HG03045 (cell line): Measurements from ENCODE around the gene BGN.

ENCODE experiments used
- ATAC-seq: cut with Tn5 transposase; IDR thresholded peaks from one replicate; pipeline ENCODE4 v1.9.1; 2021; ENCODE audit warnings: mild to moderate bottlenecking, moderate library complexity; ENCODE audit not compliant: unreplicated experiment

The BGN gene

GRCh38 chrX:153494541-153495361 lies at the start of gene BGN:
Gene BGN (plus strand): TSS chrX:153494980. CDS start chrX:153504632, 9,652 bp downstream.
- no peak for ATAC-seq

DNA sequence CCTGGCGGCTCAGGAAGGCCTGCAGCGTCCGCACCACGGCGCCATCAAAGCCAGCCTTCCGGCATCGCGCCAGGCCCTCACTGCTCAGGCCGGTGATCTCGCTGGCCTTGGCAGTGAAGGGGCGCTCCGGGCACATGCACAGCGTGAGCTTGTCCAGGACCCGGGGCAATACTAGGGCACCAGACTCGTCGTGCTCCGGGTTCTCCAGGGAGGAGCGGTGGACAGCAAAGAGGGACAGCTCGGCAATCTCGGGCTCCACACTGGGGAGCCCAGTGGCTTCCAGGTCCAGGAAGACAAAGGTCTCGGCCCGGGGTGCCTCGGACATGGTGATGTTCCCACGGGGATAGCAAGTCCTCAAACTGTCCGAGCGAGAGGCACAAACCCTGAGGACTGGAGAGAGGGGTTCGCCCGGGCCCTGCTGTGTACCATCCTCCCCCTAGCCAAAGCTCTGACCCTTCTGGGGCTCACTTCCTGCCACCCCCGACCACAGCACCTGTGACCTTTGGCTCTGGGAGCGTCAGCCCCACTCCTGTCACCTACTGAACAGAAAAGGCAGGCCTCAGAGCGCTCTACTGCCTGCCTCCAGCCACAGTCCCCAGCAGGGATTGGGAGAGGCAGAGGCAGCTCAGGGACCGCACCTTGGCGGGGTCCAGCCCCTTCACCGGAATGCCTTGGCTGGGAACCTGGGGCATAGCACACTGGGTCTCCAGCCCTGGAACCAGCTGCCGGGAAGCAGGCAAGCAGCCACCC lies 49.5 kb upstream of the BGN start:
- no peak for ATAC-seq

- ATAC-seq: no peak
Observed at GRCh38 chrX:153445856-153446635, 48.7 kb upstream of the BGN start, which contains the start of gene TREX2. Gene TREX2 (minus strand): TSS chrX:153446056. CDS start chrX:153445430, 626 bp downstream.

GRCh38 chrX:153446636-153446936 lies 48.2 kb upstream of the BGN start:
- no peak for ATAC-seq

DNA sequence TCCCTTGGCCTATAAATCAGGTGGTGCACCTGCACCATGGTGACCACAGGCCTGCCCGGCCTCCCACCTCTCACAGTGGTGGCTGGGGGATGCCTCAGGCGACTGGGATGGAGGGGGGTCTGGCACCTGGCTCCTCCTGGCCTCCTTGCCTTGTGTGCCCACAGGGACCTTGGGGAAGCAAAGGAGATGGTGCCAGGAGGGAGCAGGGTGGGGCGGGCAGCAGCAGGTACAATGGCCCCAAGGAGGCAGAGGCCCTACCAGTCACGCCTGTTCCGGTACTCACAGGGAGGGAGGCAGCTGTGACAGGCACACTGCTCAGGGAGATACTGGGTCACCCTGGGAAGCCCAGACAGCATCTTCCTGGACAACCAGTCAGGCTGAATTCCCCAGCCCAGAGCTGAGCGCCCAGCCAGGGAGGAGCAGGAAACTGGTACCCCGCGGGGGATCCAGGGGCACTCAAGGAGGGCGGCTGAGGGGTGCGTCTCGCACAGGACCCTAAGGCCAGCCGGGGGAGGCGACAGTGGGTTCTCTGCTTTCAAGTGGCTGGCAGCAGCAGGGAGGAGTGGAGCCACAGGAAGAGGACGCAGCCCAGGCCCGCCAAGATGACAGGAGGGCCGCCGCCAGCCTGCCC lies 47.7 kb upstream of the BGN start:
- no peak for ATAC-seq

- ATAC-seq: no peak
Observed at GRCh38 chrX:153447581-153447960, 47.2 kb upstream of the BGN start.

GRCh38 chrX:153448556-153449367 lies 46.0 kb upstream of the BGN start:
- ATAC-seq: no peak

- ATAC-seq: no peak
Observed at GRCh38 chrX:153449368-153450113, 45.2 kb upstream of the BGN start.

DNA sequence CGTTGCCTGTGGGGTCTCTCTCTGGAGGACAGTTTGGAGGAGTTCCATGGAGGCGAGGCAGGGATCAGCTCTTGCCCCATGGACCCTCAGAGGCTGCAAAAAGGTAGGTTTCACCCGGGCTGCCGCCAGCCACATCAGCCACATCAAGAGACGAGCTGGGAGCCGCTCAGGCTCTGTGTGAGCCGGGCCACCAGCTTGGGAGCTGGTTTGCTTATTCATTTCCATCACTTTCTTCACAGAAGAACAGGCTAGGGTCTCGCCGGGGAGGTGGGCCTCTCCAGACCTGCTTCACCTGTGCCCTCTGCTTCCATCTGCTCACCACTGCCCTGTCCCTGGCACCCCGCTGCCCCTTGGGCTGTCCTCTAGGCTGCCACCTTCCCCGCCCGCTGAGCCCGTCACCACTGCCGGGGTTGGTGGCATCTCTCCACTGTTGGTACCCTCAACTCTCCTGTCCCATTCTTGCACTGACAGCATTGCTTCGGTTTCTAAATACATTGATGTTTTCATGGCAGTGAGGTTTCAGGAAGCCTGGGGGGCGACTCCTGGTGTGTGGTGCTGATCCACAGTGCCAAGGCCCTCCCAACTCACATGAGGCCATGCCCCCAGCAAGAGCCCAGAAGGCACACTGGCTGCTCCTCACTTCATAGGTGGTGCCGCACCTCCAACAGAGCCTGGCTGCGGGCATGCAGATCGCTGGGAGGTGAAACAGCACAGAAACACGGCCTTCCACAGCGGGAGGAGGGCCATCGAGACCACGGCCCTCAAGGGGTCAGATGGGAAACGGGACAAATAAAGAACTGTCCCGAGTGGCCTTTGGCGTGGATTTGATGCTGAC lies 44.4 kb upstream of the BGN start:
- ATAC-seq: no peak

DNA sequence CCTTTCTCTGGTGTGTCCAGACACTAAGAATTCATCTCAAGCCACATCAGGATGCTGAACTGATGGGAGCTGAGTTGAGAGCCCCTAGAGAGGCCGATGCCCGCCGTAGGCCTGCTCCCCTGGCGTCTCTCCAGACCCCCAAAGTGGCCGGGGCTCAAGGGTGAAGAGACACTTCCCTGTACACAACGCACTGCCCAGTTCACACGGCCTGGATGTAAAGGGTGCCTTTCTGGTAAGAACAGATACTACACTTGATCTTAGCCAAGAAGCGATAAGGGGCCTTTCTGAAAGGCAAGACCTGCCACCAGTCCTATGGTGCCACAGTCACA lies 43.9 kb upstream of the BGN start:
- no peak for ATAC-seq

DNA sequence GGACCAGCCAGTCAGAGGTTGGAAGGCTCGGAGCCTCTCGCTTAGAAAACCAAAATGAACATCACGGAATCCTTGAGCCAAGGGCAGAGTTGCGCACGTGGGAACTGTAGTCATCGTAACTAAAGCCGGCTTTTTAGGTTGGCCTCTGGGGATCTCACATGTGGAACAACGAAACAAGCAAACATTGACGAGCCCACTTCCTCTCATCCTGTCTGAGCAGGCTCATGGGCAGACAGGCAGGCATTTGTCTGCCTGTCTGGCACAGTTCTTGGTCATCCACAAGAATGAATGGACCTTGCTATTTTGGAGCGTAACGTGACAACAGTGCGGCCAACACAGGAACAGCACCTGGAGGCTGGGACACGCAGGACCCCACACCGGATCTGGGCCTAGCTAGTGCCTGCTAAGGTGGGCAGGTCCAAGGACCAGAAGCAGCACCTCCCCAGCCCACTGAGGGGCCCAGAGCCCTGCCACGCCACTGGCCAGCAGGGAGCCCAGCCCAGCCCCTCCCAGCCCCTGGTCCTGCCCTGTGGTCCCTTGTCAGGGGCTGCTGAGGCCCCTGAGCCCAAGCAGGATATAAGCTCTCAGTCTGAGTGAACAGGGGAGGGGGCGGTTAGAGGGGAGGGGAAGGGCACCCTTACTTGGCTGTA lies 39.8 kb upstream of the BGN start:
- ATAC-seq: no peak

GRCh38 chrX:153455571-153455970 lies 39.2 kb upstream of the BGN start:
- no peak for ATAC-seq

GRCh38 chrX:153456161-153456560 lies 38.6 kb upstream of the BGN start:
- no peak for ATAC-seq

GRCh38 chrX:153456704-153457103 lies 38.1 kb upstream of the BGN start:
- no peak for ATAC-seq

- ATAC-seq: no peak
Observed at GRCh38 chrX:153457136-153457825, 37.5 kb upstream of the BGN start.

- no peak for ATAC-seq
Observed at GRCh38 chrX:153457827-153458466, 36.8 kb upstream of the BGN start.

GRCh38 chrX:153458476-153458875 lies 36.3 kb upstream of the BGN start:
- ATAC-seq: no peak
